IgD-negative memory B cell (primary cell): ENCODE measurements around the gene ITGB1. TPM values are rescaled to one million over a fixed set of nuclear protein-coding genes. Genes with fewer than 3 reads are reported as not detected.
"Not testable (repeated sequence)": the region's sequence is repeated elsewhere in the genome, so short reads cannot be mapped to it uniquely, and the experiment has no call there.

Experiments used
- H3K27ac Mint-ChIP-seq, 3 donors: one replicate each; pipeline ENCODE4 v1.8.0; 2020 to 2022; ENCODE audit warnings: mild to moderate bottlenecking in 3 of 3, mixed read lengths in 3 of 3, moderate library complexity in 1 of 3
- H3K27me3 Mint-ChIP-seq: one replicate; pipeline ENCODE4 v1.8.0; 2021; ENCODE audit warnings: mixed read lengths
- H3K36me3 Mint-ChIP-seq: one replicate; pipeline ENCODE4 v1.8.0; 2020; ENCODE audit warnings: mild to moderate bottlenecking, mixed read lengths
- H3K4me1 Mint-ChIP-seq, 3 donors: one replicate each; pipeline ENCODE4 v1.8.0; 2020 to 2022; ENCODE audit warnings: mixed read lengths in 3 of 3, mild to moderate bottlenecking in 1 of 3
- H3K4me3 Mint-ChIP-seq, 4 donors: one replicate each; pipeline ENCODE4 v1.8.0; 2020 to 2022; ENCODE audit warnings: mild to moderate bottlenecking in 4 of 4, mixed read lengths in 4 of 4, moderate library complexity in 3 of 4
- H3K9me3 Mint-ChIP-seq, 3 donors: one replicate each; pipeline ENCODE4 v1.8.0; 2020 to 2021; ENCODE audit warnings: mixed read lengths in 3 of 3, mild to moderate bottlenecking in 1 of 3
- polyA plus RNA-seq: library from polyadenylated mRNA; unstranded; fragments of 300-500 nt; fragmentation: Illumina TruSeq; gene quantifications from one replicate; pipeline ENCODE4 v1.2.3, GENCODE V29; 2021

ITGB1 gene
- polyA plus RNA-seq, 1 donor from 2014 or later = 394 TPM

- Mint-ChIP-seq H3K4me1 (peaks cover 50 to 60% (median 59%) of the 10 kb centered on the region in 3 donors), H3K27ac (peak overlapping the region; percentile 10 to 77 (median 72)), H3K9me3 (no peaks in the 10 kb centered on the region), H3K4me3 (peak overlapping the region; percentile 5 to 63 (median 38)), H3K27me3 (no peaks in the 10 kb centered on the region), H3K36me3 (peaks cover 9% of the 10 kb centered on the region)
Measured at GRCh38 chr10:32941357-32941756, 16.7 kb downstream of the ITGB1 start.

DNA sequence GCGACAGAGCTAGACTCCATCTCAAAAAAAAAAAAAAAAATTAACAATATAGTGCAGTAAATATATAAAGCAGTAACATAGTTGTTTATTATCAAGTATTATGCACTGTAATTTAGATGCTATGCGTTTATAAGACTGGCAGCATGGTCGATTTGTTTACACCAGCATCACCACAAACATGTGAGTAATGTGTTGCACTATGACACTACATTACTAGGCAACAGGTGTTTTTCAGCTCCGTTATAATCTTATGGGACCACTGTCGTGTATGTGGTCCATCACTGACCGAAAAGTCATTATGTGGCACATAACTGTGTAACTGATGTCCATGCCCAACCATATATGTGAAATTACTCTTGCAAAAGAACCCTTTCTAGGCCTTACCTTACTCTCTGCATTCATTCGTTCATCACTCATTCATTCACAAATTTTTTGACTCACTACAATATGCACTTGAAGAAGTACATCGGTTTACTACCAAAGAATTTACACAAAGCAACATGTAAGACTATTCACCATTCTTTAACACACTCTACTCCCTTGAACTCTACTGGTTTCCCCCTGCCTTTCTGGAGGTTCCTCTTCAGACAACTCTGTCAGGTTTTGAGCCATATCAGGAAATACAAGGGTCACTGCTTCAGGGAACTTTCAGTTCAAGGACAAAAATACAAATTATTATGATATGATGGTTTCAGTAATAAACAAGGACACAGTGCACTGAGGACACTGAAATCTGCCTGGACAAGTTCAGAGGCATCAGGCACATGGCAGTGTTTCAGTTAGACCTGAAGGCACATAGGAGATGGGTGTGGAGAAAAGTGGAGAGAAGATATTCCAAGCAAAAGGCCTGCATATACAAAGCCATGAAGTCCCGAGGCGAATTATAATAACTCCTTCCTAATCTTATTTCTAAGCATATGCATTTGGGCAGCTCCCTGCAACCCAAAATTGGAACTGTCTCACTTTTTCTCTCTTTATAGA, 17.4 kb downstream of the ITGB1 start:
- Mint-ChIP-seq H3K4me1 (peaks cover 50 to 57% (median 55%) of the 10 kb centered on the region in 3 donors), H3K36me3 (peaks cover 9% of the 10 kb centered on the region), H3K27ac (peak overlapping the region; percentile 16 to 93 (median 72)), H3K27me3 (no peaks in the 10 kb centered on the region), H3K4me3 (peak overlapping the region in 3 of 4 donors; percentile 53 to 87 (median 71)), H3K9me3 (no peaks in the 10 kb centered on the region)

GRCh38 chr10:32939296-32940111, 18.5 kb downstream of the ITGB1 start:
- H3K4me3 Mint-ChIP-seq = peak overlapping the region in 2 of 4 donors; percentile 63 to 87
- peaks cover 47 to 57% (median 54%) of the 10 kb centered on the region in 3 donors for H3K4me1 Mint-ChIP-seq
- no peaks in the 10 kb centered on the region for H3K27me3 Mint-ChIP-seq
- H3K9me3 Mint-ChIP-seq = no peaks in the 10 kb centered on the region
- peak overlapping the region; percentile 24 to 90 (median 81) for H3K27ac Mint-ChIP-seq
- peaks cover 7% of the 10 kb centered on the region for H3K36me3 Mint-ChIP-seq

DNA sequence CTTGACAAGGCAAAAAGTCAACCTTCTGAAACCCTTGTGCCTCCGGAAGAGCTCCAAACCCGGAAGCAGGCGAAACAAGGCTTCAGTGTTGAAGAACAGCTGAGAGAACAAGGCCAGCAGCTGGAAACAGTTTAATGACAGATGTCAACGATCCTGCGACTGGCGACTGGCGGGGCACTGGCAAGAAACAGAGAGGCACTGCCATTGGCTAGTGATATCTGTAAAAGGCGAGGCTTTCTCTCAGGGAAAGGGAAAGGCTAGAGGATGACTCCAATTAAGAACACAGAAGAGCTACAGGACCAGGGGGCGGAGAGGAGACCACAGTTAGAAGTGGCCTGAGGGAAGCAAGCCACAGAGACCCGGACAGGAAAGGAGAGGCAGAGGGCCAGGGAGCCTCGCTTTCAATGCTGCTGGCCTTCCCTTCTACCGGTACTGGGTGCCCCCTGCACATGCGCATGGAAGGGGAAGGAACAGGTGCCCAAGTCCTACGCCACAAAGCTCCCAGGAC, 19.4 kb downstream of the ITGB1 start:
- Mint-ChIP-seq H3K36me3 (peaks cover 4% of the 10 kb centered on the region), H3K27me3 (no peaks in the 10 kb centered on the region), H3K4me1 (peaks cover 41 to 53% (median 47%) of the 10 kb centered on the region in 3 donors), H3K27ac (peak overlapping the region; percentile 67 to 87 (median 81)), H3K9me3 (no peaks in the 10 kb centered on the region), H3K4me3 (peak overlapping the region; percentile 22 to 87 (median 54))

GRCh38 chr10:32937911-32938424, 20.1 kb downstream of the ITGB1 start:
- Mint-ChIP-seq H3K27me3 (no peaks in the 10 kb centered on the region), H3K9me3 (no peaks in the 10 kb centered on the region), H3K4me3 (peak overlapping the region; percentile 22 to 87 (median 54)), H3K27ac (peak overlapping the region; percentile 67 to 87 (median 81)), H3K4me1 (peaks cover 38 to 48% (median 42%) of the 10 kb centered on the region in 3 donors), H3K36me3 (no peaks in the 10 kb centered on the region)

- no peaks in the 10 kb centered on the region for H3K27me3 Mint-ChIP-seq
- peaks cover 2 to 14% (median 6%) of the 10 kb centered on the region in 3 donors for H3K4me1 Mint-ChIP-seq
- peaks cover 10% of the 10 kb centered on the region for H3K36me3 Mint-ChIP-seq
- no peak overlapping the region for H3K27ac Mint-ChIP-seq
- H3K9me3 Mint-ChIP-seq = no peaks in the 10 kb centered on the region
- H3K4me3 Mint-ChIP-seq = no peak overlapping the region
Measured at GRCh38 chr10:32932225-32932729, 25.8 kb downstream of the ITGB1 start.

- H3K27ac Mint-ChIP-seq = peak overlapping the region in 1 of 3 donors; percentile 60
- H3K9me3 Mint-ChIP-seq = no peaks in the 10 kb centered on the region
- peaks cover 17% of the 10 kb centered on the region for H3K36me3 Mint-ChIP-seq
- H3K4me1 Mint-ChIP-seq = peaks cover 2 to 14% (median 6%) of the 10 kb centered on the region in 3 donors
- H3K4me3 Mint-ChIP-seq = no peak overlapping the region
- H3K27me3 Mint-ChIP-seq = no peaks in the 10 kb centered on the region
Measured at GRCh38 chr10:32931593-32931992, 26.4 kb downstream of the ITGB1 start.

- Mint-ChIP-seq H3K9me3 (no peaks in the 10 kb centered on the region), H3K27me3 (no peaks in the 10 kb centered on the region), H3K27ac (peak overlapping the region in 1 of 3 donors; percentile 9), H3K4me3 (peak overlapping the region in 1 of 4 donors; percentile 21), H3K4me1 (peaks cover 2 to 14% (median 4%) of the 10 kb centered on the region in 3 donors), H3K36me3 (peaks cover 23% of the 10 kb centered on the region)
Measured at GRCh38 chr10:32930036-32930435, 28.0 kb downstream of the ITGB1 start.

GRCh38 chr10:32929634-32930033, 28.4 kb downstream of the ITGB1 start:
- Mint-ChIP-seq H3K27me3 (no peaks in the 10 kb centered on the region), H3K36me3 (peaks cover 23% of the 10 kb centered on the region), H3K27ac (peak overlapping the region in 1 of 3 donors; percentile 9), H3K4me3 (peak overlapping the region in 1 of 4 donors; percentile 21), H3K4me1 (peaks cover 2 to 10% (median 4%) of the 10 kb centered on the region in 3 donors), H3K9me3 (no peaks in the 10 kb centered on the region)

- Mint-ChIP-seq H3K27ac (no peak overlapping the region), H3K27me3 (no peaks in the 10 kb centered on the region), H3K4me1 (peaks cover 0 to 16% (median 4%) of the 10 kb centered on the region in 3 donors), H3K4me3 (no peak overlapping the region), H3K9me3 (no peaks in the 10 kb centered on the region), H3K36me3 (peaks cover 29% of the 10 kb centered on the region)
Measured at GRCh38 chr10:32927750-32928149, 30.3 kb downstream of the ITGB1 start.

DNA sequence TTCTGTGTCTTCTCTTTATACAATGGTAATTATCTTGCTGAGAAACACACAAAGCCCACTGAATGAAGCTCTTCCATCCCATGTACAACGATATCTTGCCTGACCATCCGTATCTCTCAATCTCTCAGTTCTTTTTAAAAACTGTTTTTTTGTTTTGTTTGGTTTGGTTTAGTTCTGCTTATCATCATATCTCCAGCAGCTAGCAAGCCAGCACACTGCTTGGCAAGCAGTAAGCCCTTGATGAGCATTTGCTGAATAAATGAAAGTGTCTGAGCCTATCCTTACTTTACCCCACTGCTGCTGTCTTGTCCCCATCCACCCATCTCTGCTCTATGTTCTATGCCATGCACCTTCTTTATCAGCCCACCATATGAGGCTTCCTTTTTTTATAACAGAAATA, 34.2 kb downstream of the ITGB1 start:
- peaks cover 26% of the 10 kb centered on the region for H3K36me3 Mint-ChIP-seq
- peaks cover 0 to 13% (median 7%) of the 10 kb centered on the region in 3 donors for H3K4me1 Mint-ChIP-seq
- H3K27me3 Mint-ChIP-seq = no peaks in the 10 kb centered on the region
- no peaks in the 10 kb centered on the region for H3K9me3 Mint-ChIP-seq
- no peak overlapping the region for H3K4me3 Mint-ChIP-seq
- peak overlapping the region in 1 of 3 donors; percentile 63 for H3K27ac Mint-ChIP-seq

GRCh38 chr10:32923134-32923533, 34.9 kb downstream of the ITGB1 start:
- no peak overlapping the region for H3K4me3 Mint-ChIP-seq
- H3K27ac Mint-ChIP-seq = no peak overlapping the region
- H3K9me3 Mint-ChIP-seq = no peaks in the 10 kb centered on the region
- no peaks in the 10 kb centered on the region for H3K27me3 Mint-ChIP-seq
- peaks cover 25% of the 10 kb centered on the region for H3K36me3 Mint-ChIP-seq
- peaks cover 0 to 10% (median 9%) of the 10 kb centered on the region in 3 donors for H3K4me1 Mint-ChIP-seq

- peaks cover 0 to 2% (median 0%) of the 10 kb centered on the region in 3 donors for H3K9me3 Mint-ChIP-seq
- no peaks in the 10 kb centered on the region for H3K27me3 Mint-ChIP-seq
- H3K4me3 Mint-ChIP-seq = no peak overlapping the region
- peaks cover 26% of the 10 kb centered on the region for H3K36me3 Mint-ChIP-seq
- peaks cover 0 to 10% (median 9%) of the 10 kb centered on the region in 3 donors for H3K4me1 Mint-ChIP-seq
- no peak overlapping the region for H3K27ac Mint-ChIP-seq
Measured at GRCh38 chr10:32922170-32922569, 35.9 kb downstream of the ITGB1 start.

DNA sequence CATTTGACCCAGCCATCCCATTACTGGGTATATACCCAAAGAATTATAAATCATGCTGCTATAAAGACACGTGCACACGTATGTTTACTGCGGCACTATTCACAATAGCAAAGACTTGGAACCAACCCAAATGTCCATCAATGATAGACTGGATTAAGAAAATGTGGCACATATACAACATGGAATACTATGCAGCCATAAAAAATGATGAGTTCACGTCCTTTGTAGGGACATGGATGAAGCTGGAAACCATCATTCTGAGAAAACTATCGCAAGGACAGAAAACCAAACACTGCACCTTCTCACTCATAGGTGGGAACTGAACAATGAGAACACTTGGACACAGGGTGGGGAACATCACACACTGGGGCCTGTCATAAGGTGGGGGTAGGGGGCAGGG, 40.2 kb downstream of the ITGB1 start:
- not testable (repeated sequence) for H3K9me3 Mint-ChIP-seq, H3K4me3 Mint-ChIP-seq, H3K27me3 Mint-ChIP-seq, H3K27ac Mint-ChIP-seq
- H3K4me1 Mint-ChIP-seq = peaks cover 1 to 13% (median 9%) of the 10 kb centered on the region in 3 donors
- H3K36me3 Mint-ChIP-seq = peaks cover 19% of the 10 kb centered on the region
